RPMI8226 (cell line): Measurements from ENCODE around the gene MGAT2.
"Not testable (repeated sequence)": the region's sequence is repeated elsewhere in the genome, so short reads cannot be mapped to it uniquely, and the experiment has no call there.

Experiments used
- DNase-seq: peaks from one replicate; pipeline ENCODE4 v3.0.0-alpha.2; 2015

Gene MGAT2

DNA sequence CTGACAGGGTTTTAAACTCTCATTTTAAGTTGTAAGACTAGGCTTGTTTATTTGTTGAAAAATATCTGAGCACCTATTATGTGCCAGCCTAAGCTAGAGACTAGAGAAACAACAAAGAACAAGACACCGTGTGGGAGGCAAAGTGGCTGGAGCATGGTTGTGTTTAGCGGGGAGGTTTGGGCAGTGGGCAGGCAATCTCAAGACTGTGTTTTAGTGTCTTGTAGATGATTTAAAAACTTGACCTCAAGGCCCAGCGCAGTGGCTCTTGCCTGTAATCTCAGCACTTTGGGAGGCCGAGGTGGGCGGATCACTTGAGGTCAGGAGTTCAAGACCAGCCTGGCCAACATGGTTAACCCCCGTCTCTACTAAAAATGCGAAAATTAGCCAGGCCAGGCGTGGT lies 7.9 kb upstream of the MGAT2 start:
- DNase-seq = no peak

DNA sequence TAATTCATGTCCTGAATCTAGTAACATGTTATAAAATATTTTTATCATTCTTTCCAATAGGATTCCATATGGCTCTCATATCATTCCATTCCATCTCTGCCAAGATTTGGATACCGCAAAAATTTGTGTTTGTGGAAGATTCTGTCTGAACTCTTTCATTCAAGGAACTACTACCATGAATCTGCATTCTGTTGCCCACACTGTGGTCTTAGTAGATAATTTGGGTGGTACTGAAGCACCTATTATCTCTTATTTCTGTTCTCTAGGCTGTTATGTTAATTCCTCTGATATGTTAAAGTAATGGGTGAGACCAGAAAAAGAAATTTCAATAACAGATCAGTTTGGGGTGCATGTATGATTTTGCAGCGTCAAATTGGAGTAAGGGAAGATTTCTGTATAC lies 6.4 kb upstream of the MGAT2 start:
- DNase-seq = no peak

DNA sequence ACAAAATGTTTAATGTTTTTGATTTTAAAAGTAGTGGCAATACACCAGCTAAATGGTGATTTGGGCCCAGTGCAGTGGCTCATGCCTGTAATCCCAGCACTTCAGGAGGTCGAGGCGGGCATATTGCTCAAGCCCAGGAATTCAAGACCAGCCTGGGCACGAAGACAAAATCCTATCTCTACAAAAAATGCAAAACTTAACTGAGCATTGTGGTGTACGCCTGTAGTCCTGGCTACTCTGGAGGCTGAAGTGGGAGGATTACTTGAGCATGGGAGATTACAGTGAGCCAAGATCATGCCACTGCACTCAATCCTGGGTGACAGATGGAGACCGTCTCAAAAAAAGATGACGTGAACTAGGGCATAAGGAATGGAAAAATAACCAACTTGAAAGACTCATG lies 4.8 kb upstream of the MGAT2 start:
- DNase-seq = no peak

DNA sequence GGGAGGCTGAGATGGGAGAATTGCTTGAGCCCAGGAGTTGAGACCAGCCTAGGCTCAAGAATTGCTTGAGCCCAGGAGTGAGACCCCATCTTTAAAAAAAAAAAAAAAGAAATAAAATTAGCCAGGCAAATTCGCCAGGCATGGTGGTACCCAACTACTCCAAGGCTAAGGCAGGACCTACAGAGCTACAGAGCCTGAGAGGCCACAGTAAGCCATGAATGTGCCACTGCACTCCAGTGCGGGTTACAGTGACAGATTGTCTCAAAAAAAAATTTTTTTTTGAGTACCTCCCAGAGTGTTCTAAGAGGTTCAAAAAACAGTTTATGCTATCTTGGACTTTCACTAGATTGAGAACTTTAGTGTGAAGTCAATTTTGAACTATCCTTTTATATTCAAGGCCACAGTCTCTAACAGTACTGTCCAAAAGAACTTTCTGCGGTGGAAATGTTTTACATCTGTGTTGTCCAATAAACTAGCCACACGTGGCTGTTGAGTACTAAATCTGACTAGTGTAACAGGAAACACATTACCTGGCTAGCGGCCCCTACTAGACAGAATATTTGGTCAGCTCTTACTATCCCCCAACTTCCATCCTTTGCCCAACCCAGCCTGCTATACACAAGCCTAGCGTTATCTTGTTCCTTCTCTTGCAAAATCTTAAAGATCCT lies 2.6 kb upstream of the MGAT2 start:
- DNase-seq = no peak

DNA sequence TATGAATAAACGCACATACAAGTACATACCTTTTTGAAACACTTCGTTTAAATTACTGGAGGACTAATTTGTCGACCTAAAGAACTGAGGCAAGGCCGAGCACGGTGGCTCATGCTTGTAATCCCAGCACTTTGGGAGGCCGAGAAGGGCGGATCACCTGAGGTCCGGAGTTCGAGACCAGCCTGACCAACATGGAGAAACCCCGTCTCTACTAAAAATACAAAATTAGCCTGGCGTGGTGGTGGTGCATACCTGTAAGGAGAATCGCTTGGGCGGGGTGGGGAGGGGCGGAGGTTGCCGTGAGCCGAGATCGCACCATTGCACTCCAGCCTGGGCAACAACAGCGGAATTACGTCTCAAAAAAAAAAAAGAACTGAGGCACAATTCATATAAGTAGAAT lies 1.3 kb upstream of the MGAT2 start:
- DNase-seq = not testable (repeated sequence)

DNA sequence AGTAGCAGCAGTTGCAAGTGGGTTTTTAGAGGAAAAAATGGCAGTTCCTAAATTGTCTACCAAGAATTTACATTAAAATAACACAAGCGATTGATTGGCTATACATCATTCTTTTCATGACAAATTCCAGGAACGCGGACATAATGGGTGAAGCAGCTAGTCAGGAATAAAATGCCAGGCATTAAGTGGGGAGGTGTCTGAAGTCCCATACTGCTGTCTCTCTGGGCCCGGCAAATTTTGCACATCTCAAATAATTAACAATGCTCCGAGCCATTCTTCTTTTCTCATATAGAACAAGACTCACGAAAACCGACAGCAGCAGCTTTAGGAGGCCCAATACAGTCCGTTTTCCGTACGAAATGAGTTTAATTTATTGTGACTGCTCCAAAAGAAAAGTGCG lies 869 bp upstream of the MGAT2 start:
- DNase-seq = no peak

DNA sequence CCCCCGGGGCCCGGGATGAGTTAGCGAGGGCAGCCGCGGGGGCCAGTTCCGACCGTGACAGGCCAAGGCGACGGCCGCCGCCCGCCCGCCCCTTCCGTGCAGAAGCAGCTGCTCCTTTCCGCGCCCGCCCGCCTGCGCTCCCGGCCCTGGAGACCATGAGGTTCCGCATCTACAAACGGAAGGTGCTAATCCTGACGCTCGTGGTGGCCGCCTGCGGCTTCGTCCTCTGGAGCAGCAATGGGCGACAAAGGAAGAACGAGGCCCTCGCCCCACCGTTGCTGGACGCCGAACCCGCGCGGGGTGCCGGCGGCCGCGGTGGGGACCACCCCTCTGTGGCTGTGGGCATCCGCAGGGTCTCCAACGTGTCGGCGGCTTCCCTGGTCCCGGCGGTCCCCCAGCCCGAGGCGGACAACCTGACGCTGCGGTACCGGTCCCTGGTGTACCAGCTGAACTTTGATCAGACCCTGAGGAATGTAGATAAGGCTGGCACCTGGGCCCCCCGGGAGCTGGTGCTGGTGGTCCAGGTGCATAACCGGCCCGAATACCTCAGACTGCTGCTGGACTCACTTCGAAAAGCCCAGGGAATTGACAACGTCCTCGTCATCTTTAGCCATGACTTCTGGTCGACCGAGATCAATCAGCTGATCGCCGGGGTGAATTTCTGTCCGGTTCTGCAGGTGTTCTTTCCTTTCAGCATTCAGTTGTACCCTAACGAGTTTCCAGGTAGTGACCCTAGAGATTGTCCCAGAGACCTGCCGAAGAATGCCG lies 699 bp downstream of the MGAT2 start:
- DNase-seq = peak; percentile 65

DNA sequence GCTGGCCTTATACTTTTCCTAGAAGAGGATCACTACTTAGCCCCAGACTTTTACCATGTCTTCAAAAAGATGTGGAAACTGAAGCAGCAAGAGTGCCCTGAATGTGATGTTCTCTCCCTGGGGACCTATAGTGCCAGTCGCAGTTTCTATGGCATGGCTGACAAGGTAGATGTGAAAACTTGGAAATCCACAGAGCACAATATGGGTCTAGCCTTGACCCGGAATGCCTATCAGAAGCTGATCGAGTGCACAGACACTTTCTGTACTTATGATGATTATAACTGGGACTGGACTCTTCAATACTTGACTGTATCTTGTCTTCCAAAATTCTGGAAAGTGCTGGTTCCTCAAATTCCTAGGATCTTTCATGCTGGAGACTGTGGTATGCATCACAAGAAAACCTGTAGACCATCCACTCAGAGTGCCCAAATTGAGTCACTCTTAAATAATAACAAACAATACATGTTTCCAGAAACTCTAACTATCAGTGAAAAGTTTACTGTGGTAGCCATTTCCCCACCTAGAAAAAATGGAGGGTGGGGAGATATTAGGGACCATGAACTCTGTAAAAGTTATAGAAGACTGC lies 1.5 kb downstream of the MGAT2 start:
- no peak for DNase-seq

DNA sequence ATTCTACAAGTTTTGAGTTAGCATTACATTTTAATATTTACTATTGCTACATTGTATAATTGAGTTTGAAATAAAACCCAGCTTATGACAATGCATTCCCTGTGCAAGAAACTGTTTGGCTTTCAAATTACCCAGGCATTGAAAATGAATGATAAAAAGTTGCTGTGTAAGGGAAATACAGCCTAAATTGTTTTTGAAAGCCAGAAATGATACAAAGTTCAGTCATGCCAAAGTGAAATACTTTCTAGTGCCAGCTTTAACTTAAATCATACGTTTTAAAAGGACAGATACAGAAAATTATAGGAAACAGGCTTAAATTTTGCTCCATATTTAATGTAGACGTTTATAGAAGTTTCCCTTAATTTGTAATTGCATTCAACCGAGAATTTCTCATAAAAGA lies 2.8 kb downstream of the MGAT2 start:
- DNase-seq = no peak

DNA sequence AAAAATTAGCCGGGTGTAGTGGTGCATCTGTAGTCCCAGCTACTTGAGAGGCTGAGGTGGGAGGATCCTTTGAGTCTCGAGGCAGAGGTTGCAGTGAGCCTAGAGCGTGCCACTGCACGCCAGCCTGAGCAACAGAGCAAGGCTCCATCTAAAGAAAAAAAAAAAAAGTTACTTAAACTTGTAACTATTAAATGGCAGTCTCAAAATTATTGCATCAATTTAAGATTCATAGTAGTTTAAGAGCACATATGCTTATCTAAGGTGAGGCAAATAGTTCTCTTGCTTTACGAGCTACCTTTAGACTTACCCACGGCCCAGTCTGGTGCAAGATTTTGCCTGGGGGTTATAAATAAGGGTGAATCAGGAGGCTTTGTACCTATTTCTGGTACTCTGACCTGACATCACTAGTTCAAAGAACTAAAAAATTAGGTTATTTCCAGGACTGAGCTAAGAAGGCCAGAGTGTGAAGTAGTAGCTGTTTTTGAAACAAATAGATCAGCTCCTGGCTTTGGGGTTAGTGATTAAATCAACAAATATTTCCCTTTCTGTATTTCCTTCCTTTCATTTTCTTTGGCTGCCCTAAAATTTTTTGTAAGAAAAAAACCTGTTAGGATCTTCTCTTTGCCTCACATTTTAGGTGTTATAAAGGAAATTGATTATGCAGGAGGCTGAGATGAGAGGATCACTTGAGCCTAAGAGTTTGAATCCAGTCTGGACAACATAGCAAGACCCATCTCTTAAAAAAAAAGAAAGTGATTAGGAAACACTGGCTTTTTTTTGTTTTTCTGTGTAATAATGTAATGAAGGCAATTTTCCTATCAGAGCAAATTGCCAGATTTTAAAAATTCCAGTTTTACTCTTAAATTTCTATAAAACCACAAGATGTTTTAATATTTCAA lies 3.6 kb downstream of the MGAT2 start:
- no peak for DNase-seq

DNA sequence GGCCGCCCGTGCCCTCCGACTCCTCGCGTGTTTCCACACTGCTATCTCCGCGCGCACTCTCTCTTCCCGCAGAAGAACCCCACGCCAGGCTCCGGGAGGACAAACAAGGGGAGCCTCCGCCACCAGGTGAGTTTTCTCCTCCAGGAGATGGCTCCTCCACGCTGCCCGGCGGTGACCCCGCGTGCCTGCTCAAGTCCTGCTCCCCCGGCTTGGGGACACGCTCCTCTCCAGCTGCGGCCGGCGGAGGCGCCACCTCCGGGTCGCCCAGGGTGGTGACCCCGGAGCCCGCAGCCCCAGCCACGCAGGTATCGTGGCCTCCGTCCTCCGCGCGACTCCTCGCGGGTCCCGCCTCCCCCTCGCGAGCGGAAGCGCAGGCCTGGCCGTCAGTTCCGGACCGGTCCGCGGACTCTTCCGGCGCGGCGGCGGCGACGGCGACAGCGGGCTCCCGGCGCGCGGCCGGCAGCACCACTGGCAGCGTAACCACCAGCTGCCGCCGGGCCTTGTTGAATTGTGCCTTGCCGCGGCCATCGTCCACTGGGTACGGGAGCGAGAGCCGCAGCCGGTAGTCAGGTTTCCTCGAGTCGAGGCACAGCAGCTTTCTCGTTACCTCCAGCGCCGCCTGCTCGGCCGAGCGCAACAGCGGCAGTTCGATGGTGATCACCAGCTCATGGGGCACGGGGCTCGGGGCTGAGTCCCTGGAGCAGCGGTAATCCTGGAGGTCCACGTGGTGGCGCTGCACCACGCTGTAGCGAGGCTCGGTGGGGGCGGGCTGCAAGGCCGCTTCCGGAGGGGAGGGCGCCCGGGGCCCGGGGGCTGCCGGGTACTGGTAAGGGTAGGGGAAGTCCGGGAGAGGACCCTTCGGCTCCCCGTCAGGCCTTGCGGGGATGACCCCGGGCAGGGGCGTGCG lies 13.3 kb downstream of the MGAT2 start:
- DNase-seq = peak; percentile 91

DNA sequence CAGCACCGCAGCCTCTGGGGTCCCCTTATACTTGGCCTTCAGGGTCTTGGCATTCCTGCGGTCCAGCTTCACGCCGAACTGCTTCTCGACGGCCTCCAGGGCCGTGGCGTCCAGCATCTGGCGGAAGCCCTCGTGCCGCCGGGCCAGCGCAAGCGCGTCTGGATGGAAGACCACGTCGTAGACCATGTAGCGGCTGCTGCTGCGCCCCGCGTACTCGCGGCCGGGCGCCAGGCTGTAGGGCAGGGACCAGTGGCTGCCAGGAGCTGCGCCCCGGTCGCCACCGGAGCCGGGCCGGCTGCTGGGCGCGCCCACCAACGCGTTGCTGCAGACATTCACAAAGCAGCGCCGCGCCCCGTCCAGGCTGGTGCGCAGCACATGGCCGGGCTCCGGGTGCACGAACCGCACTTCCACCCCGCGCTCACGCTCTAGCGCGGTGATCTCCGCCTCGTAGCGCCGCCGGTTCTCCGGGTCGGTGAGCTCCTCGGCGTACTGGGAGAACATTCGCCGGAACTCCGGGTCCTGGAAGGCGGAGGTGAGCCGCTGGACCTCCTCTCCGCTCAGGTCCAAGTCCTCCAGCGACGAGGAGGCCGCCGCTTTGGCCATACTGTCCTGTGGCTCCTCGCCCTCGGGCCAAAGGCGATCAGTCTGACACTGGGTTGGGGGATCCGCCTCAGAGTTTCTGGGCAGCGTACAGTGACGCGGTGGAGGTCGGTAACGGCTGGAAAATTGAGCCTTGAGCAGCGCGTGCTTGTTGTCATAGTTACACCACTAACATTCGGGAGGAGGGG lies 14.1 kb downstream of the MGAT2 start, which contains the start of gene DNAAF2:
TSS of gene DNAAF2 (minus strand) at position 698 of the 788 bp plus-strand sequence. CDS start at position 603, 95 bp downstream.
- peak; percentile 66 for DNase-seq

DNA sequence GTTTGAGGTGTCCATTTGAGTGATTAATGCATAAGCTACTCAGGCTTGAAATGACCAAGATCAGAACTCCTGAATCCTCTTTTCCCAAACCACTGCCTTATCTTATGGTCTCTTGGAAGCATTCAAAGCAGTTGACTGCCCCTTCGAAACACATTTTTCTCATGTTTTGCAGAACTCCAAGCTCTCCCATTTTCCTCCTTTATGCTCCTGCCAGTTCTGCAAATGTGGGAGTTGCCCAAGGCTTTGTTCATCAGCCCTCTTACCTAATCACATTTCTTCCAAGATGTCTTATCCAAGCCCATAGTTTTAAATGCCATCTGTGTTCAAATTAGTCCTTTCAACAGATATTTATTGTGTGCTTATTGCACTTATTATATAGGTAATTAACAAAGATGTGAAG lies 16.3 kb downstream of the MGAT2 start:
- no peak for DNase-seq

DNA sequence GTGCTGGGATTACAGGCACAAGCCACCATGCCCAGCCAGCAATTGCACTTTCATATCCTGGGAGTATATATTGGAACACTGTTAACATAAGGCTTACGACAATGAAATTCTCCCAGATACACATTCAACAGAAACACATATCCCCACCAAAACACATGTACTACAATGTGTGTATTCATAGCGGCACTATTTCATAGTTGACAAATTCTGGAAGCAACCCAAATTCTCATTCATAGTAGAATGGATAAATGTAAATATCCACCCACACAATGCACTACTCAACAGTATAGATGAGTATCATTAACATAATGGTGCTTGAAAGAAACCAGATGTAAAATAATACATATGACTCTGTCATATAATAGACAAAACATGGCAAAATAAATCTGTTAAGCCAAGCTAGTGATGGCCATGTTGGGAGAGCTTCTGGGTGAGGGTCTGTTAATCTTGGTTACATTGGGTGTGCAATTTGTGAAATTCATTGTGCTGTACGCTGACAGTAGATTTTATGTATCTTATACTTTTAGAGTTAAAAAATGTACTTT lies 17.0 kb downstream of the MGAT2 start:
- DNase-seq = no peak

DNA sequence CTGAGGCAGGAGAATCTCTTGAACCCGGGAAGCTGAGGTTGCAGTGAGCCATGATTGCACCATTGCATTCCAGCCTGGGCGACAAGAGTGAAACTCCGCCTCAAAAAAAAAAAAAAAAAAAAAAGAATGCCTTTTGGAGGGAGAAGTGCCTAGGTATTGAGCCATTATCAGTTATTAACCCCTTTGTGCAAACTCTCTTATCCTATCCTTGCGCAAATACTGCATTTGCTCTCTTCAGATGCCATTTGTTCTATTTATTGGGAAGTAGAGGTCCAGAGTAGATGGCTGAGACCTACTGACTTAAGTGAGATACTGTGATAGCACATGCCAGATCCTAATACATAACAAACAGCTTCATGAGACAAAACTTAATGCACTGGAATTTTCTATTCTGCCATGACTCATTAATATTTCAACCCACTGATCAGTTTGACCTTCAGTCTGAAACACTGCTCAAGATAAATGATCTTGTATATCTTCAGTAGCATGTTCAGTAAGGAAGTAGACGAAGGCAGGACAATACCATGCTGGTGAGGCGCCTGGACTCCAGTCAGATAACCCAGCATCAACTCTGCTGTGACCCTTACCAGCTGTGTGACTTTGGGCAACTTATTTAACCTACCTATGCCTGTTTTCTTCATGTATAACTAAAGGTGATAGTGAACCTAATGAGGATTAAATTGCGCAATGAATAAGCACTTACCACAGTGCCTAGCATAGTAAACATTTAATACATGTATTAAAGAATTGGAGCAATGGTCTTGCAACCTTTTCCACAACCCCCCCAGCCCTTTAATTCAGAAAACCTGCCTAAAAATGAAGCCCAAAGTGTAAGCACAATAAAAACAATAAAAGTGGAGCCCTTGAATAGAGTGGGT lies 20.2 kb downstream of the MGAT2 start:
- no peak for DNase-seq

DNA sequence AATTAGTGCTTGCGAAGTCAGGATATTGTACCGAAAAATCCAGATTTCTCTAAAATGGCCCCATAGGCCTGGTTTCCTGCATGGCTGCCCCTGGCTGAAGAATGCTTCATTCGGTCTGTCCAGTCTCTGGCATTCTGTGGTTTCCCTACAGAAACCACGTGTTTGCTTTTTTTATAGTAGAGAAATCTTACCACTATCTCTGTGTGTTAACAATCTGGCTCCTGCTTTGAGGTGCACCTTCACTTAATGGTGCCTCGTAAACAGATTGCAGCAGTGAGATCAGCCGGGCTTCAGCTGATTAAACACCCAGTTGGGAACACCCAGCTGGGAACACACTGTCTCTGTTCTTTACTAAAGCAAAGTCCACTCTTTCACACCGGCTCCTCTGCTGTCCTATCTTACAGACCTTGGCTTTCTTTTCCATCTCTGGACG lies 21.1 kb downstream of the MGAT2 start:
- no peak for DNase-seq

DNA sequence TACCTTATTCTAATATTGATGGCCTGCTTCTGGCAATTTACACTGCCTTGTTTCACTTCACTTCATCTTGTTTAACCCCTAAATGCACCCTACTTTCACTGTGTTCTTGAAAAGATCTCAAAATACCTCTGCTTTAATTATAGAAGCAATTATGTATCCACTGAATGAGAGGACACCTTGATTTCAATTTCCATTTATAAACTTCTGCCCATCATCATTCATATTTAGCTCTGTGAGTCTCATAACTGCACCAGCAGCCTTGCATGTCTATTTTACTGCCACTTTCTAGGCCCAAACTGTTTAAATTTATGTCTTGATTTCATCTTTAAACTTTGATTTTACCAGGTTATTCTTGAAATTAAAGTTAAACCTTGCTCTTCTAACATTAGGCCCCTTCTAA lies 21.6 kb downstream of the MGAT2 start:
- no peak for DNase-seq

DNA sequence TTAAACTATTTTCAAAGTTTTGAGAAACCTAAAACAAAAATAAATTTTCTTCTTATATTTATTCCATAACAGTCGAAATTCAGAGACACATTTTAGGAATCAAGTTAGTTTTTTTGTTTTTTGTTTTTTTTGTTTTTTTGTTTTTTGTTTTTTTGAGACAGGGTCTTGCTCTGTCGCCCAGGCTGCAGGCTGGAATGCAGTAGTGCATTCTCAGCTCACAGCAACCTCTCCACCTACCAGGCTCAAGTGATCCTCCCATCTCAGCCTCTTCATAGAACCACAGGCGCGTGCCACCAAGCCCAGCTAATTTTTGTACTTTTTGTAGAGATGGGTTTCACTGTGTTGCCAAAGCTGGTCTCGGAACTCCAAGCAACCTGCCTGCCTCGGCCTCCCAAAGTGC lies 32.9 kb downstream of the MGAT2 start:
- DNase-seq = no peak

DNA sequence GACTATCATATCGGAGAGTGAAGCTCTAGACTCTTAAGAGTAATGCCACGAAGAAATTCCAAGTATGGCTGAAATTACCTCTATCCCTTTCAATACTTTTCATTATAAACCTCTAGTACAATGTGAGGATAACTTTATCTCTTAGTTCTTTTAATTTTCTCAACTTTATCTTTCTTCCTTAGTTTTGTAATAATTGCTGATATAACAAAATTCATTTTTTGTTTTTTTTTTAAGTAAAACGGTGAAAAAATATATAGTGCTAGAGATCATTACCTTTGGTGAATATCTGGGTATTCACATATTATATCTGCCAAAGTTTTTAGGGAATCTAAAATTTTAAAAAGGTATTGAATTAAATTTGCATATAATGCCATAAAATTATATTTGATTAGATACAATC lies 33.9 kb downstream of the MGAT2 start:
- DNase-seq = no peak

DNA sequence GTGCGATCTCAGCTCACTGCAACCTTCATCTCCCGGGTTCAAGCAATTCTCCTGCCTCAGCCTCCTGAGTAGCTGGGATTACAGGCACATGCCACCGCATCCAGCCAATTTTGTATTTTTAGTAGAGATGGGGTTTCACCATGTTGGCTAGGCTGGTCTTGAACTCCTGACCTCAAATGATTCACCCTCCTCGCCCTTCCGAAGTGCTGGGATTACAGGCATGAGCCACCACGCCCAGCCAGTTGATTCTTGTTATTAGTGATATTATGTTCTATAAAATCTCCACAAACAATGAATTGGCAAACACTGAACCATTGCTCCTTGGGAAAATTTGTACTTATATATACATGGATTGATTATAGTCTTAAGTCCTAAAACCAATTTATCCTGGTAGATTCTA lies 36.9 kb downstream of the MGAT2 start:
- not testable (repeated sequence) for DNase-seq
